ENCODE data around the gene NDST3. TPM values are rescaled to one million over a fixed set of nuclear protein-coding genes. Genes with fewer than 3 reads are reported as not detected.

The NDST3 gene
- total RNA-seq, 2 experiments from 2014 or later, result not detected

DNA sequence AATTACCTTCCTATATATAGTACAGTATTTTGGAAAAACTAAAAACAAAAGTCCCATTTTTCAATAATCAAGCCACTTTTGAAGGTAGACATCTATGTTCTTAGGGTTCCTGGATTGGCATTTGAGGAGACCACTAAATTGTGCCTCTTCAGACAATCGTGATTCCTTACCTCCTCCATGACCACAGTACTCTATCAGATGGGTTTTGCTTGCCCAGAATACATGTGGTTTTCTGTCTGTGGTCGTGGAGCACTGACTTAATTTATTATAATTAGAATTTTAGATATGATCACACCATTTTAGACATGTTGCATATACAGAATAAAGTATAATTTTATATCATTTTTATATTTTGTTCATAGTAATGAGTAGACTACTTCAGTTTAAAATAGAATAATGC is 67.9 kb downstream of the NDST3 start:
- POLR2A ChIA-PET, result no interaction called here
- no peaks in the 10 kb centered on the region for H3K36me3 Mint-ChIP-seq
- DNase-seq, result no peak
- H3K27ac Mint-ChIP-seq, result no peak overlapping the region
- no peaks in the 10 kb centered on the region for H3K9me3 Mint-ChIP-seq
- peaks cover 6% of the 10 kb centered on the region for H3K27me3 Mint-ChIP-seq
- ATAC-seq (ENCODE audit: low read depth), result no peak
- no peaks in the 10 kb centered on the region for H3K4me1 Mint-ChIP-seq
- H3K4me3 Mint-ChIP-seq, result no peak overlapping the region

DNA sequence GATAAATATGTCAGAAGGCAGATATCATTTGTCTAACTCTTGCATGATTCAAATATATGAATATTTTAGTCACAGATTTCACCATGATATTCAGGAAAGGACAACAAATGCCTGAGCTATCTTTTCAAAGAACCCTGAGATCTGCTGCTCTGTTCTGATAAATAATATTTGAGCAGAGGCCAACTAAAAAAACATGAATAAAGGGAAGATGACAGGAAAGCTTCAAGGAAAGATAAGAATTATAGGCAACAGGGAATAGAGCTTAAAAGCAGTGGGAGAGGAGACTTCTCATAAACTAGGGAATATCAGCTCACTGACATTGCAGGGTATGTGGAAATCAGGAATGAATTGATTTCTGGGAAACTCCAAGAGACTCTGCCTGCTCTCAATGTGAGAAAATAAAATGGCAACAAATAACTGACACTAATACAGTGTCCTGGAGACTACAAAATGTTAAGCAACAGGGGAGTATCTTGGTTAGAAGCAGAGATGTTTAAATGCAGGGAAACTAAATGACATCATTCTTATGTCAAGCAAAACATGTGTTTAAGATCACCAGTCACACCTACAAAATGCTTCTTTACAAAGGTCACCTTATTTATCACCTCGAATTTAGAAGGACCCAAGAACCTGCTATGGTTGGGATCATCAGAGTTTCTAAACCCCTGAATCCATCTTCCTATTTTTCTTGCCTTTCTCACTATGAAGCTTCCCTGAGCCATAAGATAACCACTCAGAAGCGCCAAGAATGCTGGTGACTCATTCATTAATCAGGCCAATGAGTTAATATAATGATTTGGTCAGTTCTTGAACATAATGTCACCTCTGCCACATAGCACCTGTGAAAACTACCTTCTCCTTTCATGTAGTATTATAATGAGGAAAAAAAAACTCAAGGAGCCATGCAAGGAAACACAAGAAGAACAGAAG is 78.1 kb downstream of the NDST3 start:
- Mint-ChIP-seq H3K27me3 (peaks cover 4% of the 10 kb centered on the region), H3K4me3 (no peak overlapping the region), H3K27ac (no peak overlapping the region), H3K9me3 (peaks cover 14% of the 10 kb centered on the region), H3K36me3 (no peaks in the 10 kb centered on the region), H3K4me1 (peaks cover 11% of the 10 kb centered on the region)
- ATAC-seq (ENCODE audit: low read depth) (no peak), DNase-seq (no peak)
- POLR2A ChIA-PET, result no interaction called here

DNA sequence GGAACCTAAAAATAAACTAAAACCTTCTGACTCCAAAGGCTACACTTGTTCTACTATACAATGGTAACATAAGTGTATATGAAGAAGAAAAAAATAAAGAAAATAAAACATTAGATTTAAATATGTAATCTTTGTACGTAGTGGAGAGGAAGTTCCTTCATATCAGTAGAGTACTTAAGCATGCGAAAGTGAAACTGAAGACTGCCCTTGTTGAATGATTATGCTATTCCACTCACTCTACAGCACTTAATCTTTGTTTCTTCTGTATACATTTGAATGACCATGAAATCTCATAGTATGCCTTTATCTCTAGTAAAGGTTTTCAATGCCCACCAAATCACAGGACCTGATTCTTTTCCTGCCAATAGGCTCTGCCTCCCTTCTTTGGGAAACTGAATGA is 78.9 kb downstream of the NDST3 start:
- peak overlapping the region; percentile 58 for H3K27ac Mint-ChIP-seq

DNA sequence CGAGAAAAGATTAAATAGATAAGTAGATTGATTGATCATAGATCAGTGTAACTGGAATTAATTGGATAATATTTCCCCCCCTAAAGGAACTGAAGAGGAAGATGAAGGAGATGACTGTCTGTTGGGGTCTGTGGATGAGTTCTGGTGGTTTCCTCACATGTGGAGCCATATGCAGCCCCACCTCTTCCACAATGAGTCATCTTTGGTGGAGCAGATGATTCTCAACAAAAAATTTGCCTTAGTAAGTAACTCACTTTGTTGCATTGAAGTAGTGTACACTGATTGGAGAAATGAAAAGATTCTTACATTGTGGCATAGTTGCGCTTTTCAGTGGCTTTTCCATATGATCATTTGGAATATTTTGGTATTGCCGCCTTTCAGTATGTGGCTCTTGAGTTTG is 80.4 kb downstream of the NDST3 start:
- H3K4me1 Mint-ChIP-seq, result peaks cover 11% of the 10 kb centered on the region
- no peaks in the 10 kb centered on the region for H3K36me3 Mint-ChIP-seq
- ATAC-seq (ENCODE audit: low read depth) (no peak), DNase-seq (no peak)
- no peak overlapping the region for H3K27ac Mint-ChIP-seq
- peaks cover 14% of the 10 kb centered on the region for H3K9me3 Mint-ChIP-seq
- H3K27me3 Mint-ChIP-seq, result peaks cover 5% of the 10 kb centered on the region
- POLR2A ChIA-PET, result no interaction called here
- no peak overlapping the region for H3K4me3 Mint-ChIP-seq

More for the DNA sequence above, 78.9 kb downstream of the NDST3 start:
- Mint-ChIP-seq H3K4me3 (peak overlapping the region; percentile 17), H3K36me3 (no peaks in the 10 kb centered on the region), H3K27me3 (peaks cover 4% of the 10 kb centered on the region), H3K9me3 (peaks cover 14% of the 10 kb centered on the region), H3K4me1 (peaks cover 11% of the 10 kb centered on the region)
- ATAC-seq (ENCODE audit: low read depth) (peak; percentile 82), DNase-seq (no peak)
- POLR2A ChIA-PET, result no interaction called here

DNA sequence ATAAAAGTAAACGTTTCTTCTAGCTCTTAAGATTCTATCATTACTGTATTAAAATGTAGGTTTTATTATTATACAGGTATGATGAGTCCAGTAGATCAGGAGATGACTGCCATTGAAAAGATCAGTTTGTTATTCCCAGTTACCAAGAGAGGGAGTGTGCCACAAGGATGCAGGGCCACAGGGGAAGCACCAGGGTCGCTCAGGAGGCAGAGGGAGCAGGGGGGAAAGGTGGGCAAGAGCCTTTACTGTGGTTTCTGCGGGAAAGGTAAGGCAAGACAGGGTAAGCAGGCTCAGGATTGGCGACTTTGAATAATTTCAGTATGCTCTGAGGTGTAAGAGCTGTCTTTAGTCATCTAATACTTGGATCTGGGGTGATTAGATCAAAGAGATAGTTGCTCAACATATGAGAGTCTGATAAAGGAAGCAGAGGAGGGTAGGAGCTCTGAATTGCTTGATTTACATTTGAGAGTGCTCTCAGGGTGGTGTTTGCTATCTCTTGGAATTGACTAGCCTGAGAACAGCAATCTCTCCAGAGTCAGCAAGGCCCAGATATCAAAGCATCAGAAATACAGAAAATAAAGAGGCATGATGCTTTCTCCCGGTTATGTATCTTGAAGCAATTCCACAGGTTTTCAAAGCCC is 86.0 kb downstream of the NDST3 start:
- Mint-ChIP-seq H3K27me3 (peaks cover 12% of the 10 kb centered on the region), H3K4me3 (no peak overlapping the region), H3K36me3 (no peaks in the 10 kb centered on the region), H3K27ac (no peak overlapping the region), H3K4me1 (no peaks in the 10 kb centered on the region), H3K9me3 (no peaks in the 10 kb centered on the region)
- POLR2A ChIA-PET, result no interaction called here
- ATAC-seq (ENCODE audit: low read depth) (no peak), DNase-seq (no peak)

DNA sequence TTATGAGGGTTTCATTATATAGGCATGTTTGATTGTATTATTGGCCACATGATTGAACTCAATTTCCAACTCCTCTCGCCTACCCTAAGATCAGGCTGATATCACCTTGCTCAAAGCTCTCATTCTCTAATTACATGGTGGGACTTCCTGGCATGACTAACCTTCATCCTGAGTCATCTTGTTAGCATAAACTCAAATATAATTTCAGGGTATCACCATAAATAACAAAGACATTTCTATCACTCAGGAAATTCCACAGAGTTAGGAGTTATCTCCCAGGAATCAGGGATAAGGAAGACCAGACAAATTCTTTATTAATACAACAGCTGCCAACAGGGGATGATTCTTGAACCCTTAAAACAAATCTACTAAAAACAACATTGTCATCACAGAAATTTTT is 90.7 kb downstream of the NDST3 start:
- POLR2A ChIA-PET, result no interaction called here
- H3K27ac Mint-ChIP-seq, result no peak overlapping the region
- no peak for DNase-seq

DNA sequence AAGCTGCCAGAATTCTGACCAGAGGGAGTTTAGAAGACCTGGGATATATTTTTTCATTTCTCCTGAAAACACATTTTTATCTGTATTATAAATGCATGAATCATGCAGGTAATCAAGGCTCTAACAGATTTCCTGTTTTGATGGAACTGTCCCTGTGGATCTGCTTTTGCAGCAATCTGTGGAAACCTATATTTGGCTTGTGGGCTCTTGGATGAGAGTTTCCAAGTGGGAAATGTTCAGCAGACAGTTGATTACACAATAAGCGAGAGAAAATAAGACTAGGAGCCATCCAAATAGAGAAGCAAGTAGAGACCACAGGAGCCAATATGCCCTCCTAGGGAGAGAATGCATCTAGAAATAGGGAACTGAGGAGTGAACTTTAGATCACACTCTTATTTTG is 105.0 kb downstream of the NDST3 start:
- Mint-ChIP-seq H3K4me3 (no peak overlapping the region), H3K36me3 (no peaks in the 10 kb centered on the region), H3K27ac (no peak overlapping the region), H3K27me3 (peaks cover 2% of the 10 kb centered on the region), H3K9me3 (no peaks in the 10 kb centered on the region), H3K4me1 (no peaks in the 10 kb centered on the region)
- POLR2A ChIA-PET, result no interaction called here
- ATAC-seq (ENCODE audit: low read depth) (no peak), DNase-seq (no peak)

More for the DNA sequence above, 90.7 kb downstream of the NDST3 start:
- Mint-ChIP-seq H3K9me3 (peaks cover 1% of the 10 kb centered on the region), H3K36me3 (no peaks in the 10 kb centered on the region), H3K4me3 (no peak overlapping the region), H3K27me3 (peaks cover 12% of the 10 kb centered on the region), H3K4me1 (no peaks in the 10 kb centered on the region)
- ATAC-seq (ENCODE audit: low read depth), result no peak

DNA sequence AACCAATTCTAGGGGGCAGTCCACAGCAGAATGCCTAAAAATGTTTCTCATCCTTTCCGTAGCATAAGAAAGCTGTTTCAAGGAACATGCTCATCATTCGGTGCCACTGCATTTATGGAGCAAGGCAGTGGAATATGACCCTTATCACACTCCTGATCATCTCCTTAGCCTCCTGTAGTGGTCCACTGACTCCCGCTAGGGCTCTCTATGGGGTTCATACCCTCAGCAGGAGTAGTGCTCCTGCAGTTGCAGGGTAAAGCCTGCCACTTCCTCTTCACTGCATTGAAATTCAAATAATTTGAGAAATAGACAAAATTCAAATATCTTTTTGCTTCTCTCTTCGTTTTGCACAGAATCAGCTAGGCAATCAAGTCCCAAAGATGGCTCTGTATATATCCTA is 107.0 kb downstream of the NDST3 start:
- ATAC-seq (ENCODE audit: low read depth), result no peak
- Mint-ChIP-seq H3K4me1 (no peaks in the 10 kb centered on the region), H3K9me3 (no peaks in the 10 kb centered on the region), H3K27ac (no peak overlapping the region), H3K27me3 (peaks cover 2% of the 10 kb centered on the region), H3K36me3 (no peaks in the 10 kb centered on the region), H3K4me3 (no peak overlapping the region)
- DNase-seq, result no peak
- POLR2A ChIA-PET, result no interaction called here

DNA sequence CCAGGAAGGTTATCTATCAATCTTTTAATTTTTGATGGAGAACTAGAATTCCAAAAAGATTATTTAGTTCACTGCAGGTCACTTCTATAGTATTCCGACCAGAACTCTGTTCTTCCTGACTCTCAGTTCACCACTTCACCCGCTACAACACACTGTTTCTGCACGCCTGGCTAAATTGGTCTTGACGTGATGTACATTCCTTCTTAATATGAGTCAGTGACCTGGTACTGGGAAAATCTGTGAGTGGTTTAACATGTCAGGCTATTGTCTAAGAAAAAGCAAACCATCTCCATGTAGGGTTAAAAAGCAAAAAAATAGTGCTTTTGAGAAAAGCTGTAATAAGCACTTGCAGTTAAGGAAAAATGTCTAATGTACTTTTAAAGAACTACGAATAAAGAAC is 120.4 kb downstream of the NDST3 start:
- no peak overlapping the region for H3K4me3 Mint-ChIP-seq
- no peak overlapping the region for H3K27ac Mint-ChIP-seq
- no peak for ATAC-seq (ENCODE audit: low read depth)
- no peak for DNase-seq
- H3K36me3 Mint-ChIP-seq, result no peaks in the 10 kb centered on the region
- H3K9me3 Mint-ChIP-seq, result peaks cover 3% of the 10 kb centered on the region
- POLR2A ChIA-PET, result no interaction called here
- peaks cover 3% of the 10 kb centered on the region for H3K27me3 Mint-ChIP-seq
- H3K4me1 Mint-ChIP-seq, result no peaks in the 10 kb centered on the region

DNA sequence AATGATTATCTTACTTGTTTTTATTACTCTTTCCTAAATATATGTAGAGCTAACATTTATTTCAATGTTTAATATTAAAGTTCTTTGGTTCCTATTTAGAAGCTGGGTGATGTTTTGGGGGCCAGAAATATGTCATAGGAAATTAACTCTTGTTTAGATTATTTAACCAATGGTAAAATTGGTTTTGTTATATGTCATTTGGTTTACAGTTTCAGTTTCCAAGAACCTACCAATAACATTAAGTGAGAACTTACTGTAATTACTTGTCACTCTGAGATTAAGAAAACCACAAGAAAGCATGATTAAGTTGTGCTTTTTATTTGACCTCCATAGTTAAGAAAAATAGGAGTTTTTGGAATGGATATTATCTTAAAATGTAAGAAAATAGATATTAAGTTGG is 121.2 kb downstream of the NDST3 start:
- Mint-ChIP-seq H3K9me3 (peaks cover 4% of the 10 kb centered on the region), H3K27me3 (peaks cover 3% of the 10 kb centered on the region), H3K4me1 (no peaks in the 10 kb centered on the region), H3K36me3 (no peaks in the 10 kb centered on the region), H3K27ac (no peak overlapping the region), H3K4me3 (no peak overlapping the region)
- POLR2A ChIA-PET, result no interaction called here
- ATAC-seq (ENCODE audit: low read depth) (no peak), DNase-seq (no peak)

DNA sequence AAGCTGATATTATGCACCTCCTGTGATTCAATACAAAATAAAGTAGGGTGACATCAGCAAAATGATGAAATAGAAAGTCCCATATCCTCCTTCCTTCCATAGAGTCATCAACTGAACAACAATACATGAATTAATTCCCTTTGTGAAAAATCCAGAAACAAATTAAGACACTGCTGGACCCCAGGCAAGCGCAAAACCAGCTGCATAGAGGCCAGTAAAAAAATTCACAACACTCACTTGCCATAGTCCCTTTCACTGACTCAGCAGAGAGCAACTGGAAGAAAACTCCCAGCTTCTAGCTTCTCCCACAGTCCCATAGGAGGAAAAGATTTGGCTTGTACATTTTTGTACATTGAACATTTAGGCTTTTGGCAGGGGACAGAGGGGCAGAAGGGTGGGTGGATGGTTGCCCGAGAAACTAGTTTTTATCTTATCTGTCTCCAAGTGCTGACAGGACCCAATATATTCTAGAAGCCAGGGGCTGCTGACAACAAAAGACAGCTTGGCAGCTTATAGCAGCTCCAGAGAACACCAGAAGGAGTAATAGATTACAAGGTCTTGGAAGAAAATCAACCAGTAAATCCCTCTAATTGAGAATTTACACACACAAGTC is 124.6 kb downstream of the NDST3 start:
- POLR2A ChIA-PET, result no interaction called here
- DNase-seq, result no peak
- no peak overlapping the region for H3K27ac Mint-ChIP-seq
- H3K27me3 Mint-ChIP-seq, result peaks cover 3% of the 10 kb centered on the region
- H3K4me3 Mint-ChIP-seq, result no peak overlapping the region
- H3K36me3 Mint-ChIP-seq, result no peaks in the 10 kb centered on the region
- H3K4me1 Mint-ChIP-seq, result no peaks in the 10 kb centered on the region
- no peak for ATAC-seq (ENCODE audit: low read depth)
- H3K9me3 Mint-ChIP-seq, result peaks cover 4% of the 10 kb centered on the region

DNA sequence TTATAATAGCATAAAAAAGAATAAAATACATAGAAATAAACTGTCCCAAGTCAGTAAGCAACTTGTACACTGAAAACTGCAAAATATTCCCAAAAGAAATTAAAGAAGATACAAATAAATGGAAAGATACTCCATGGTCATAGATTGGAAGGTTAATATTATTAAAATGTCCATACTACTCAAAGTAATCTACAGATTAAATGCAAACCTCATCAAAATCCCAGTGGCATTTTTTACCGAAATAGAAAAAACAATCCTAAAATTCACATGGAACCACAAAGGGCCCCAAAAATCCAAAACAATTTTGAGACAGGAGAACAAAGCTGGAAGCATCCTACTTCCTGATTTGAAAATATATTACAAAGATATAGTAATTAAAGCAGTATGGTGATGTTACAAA is 133.0 kb downstream of the NDST3 start:
- no peak overlapping the region for H3K4me3 Mint-ChIP-seq
- ATAC-seq (ENCODE audit: low read depth) (no peak), DNase-seq (no peak)
- H3K36me3 Mint-ChIP-seq, result no peaks in the 10 kb centered on the region
- POLR2A ChIA-PET, result no interaction called here
- H3K9me3 Mint-ChIP-seq, result peaks cover 2% of the 10 kb centered on the region
- H3K27ac Mint-ChIP-seq, result no peak overlapping the region
- H3K27me3 Mint-ChIP-seq, result no peaks in the 10 kb centered on the region
- peaks cover 2% of the 10 kb centered on the region for H3K4me1 Mint-ChIP-seq

DNA sequence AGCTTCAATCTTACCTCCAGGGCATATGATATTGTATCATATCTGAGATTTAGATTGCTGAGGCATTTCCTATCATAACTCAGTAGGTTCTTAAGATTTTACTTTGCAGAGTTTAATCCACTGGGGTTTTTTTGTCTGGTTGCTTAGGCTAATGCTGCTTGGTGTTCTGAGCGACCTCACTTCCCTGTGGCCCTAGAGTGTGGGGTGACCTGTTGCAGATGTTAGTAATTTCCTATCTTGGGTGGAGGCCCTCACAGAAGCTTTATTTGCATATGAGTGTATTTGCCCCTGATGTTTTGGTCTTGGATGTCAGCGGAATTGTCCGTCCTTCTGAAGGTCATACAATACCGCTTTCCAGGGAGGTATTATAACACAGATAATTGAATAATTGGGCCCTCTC is 137.1 kb downstream of the NDST3 start:
- Mint-ChIP-seq H3K27me3 (peaks cover 2% of the 10 kb centered on the region), H3K4me1 (peaks cover 21% of the 10 kb centered on the region), H3K36me3 (no peaks in the 10 kb centered on the region), H3K27ac (no peak overlapping the region), H3K4me3 (no peak overlapping the region), H3K9me3 (peaks cover 1% of the 10 kb centered on the region)
- POLR2A ChIA-PET, result no interaction called here
- no peak for DNase-seq
- ATAC-seq (ENCODE audit: low read depth), result no peak

DNA sequence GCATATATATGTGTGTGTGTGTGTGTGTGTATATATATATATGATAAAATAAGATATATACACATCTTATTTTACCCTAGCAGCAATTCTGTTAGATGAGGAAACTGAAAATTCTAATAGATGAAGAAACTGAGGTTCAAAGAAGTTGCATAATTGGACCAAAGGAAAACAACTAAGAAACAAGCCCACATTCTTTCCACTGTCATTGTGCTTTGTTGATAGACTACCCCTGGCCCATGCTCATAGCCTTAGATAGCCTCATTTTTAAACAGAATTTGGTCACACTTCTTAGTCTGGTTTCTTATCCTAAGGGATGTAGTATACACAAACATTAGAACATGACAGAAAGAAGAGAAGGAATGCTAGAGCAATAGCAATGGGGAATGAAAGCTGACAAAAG is 138.8 kb downstream of the NDST3 start:
- Mint-ChIP-seq H3K4me3 (no peak overlapping the region), H3K9me3 (no peaks in the 10 kb centered on the region), H3K27me3 (peaks cover 7% of the 10 kb centered on the region), H3K4me1 (peaks cover 21% of the 10 kb centered on the region), H3K27ac (no peak overlapping the region), H3K36me3 (no peaks in the 10 kb centered on the region)
- POLR2A ChIA-PET, result no interaction called here
- ATAC-seq (ENCODE audit: low read depth) (no peak), DNase-seq (no peak)
